ENCODE measurements around the gene DIPK1C.

Gene DIPK1C

GRCh38 chr18:74447404-74448152, 9.5 kb downstream of the DIPK1C start:
- no peak for DNase-seq

- DNase-seq = no peak
Measured at GRCh38 chr18:74446631-74447403, 10.3 kb downstream of the DIPK1C start.

GRCh38 chr18:74446178-74446577, 10.9 kb downstream of the DIPK1C start:
- no peak for DNase-seq

GRCh38 chr18:74445585-74445984, 11.5 kb downstream of the DIPK1C start:
- no peak for DNase-seq

GRCh38 chr18:74444104-74444503, 13.0 kb downstream of the DIPK1C start:
- DNase-seq = no peak

- DNase-seq = no peak
Measured at GRCh38 chr18:74440808-74441427, 16.2 kb downstream of the DIPK1C start.

- no peak for DNase-seq
Measured at GRCh38 chr18:74438091-74438490, 19.0 kb downstream of the DIPK1C start.

- DNase-seq = no peak
Measured at GRCh38 chr18:74436158-74436769, 20.8 kb downstream of the DIPK1C start.

- no peak for DNase-seq
Measured at GRCh38 chr18:74435740-74436139, 21.4 kb downstream of the DIPK1C start.

- DNase-seq = no peak
Measured at GRCh38 chr18:74434466-74434865, 22.6 kb downstream of the DIPK1C start.

- no peak for DNase-seq
Measured at GRCh38 chr18:74430806-74431571, 26.1 kb downstream of the DIPK1C start.

- no peak for DNase-seq
Measured at GRCh38 chr18:74430231-74430630, 26.9 kb downstream of the DIPK1C start.

GRCh38 chr18:74429096-74429495, 28.0 kb downstream of the DIPK1C start:
- no peak for DNase-seq

- no peak for DNase-seq
Measured at GRCh38 chr18:74427442-74428112, 29.5 kb downstream of the DIPK1C start.

- no peak for DNase-seq
Measured at GRCh38 chr18:74425876-74426275, 31.2 kb downstream of the DIPK1C start.

GRCh38 chr18:74425161-74425560, 31.9 kb downstream of the DIPK1C start:
- no peak for DNase-seq

- no peak for DNase-seq
Measured at GRCh38 chr18:74422541-74422940, 34.6 kb downstream of the DIPK1C start.

GRCh38 chr18:74420926-74421325, 36.2 kb downstream of the DIPK1C start:
- DNase-seq = no peak

GRCh38 chr18:74420481-74420880, 36.6 kb downstream of the DIPK1C start:
- DNase-seq = no peak

- DNase-seq = no peak
Measured at GRCh38 chr18:74419761-74420160, 37.3 kb downstream of the DIPK1C start.

- no peak for DNase-seq
Measured at GRCh38 chr18:74418023-74418422, 39.1 kb downstream of the DIPK1C start.

GRCh38 chr18:74416124-74416523, 41.0 kb downstream of the DIPK1C start:
- DNase-seq = no peak

All from DMS 273 treated with DMSO at 0.1 percent for 48 hours (cell line).